Stimulated activated CD4-positive, alpha-beta T cell treated with anti-CD3 and anti-CD28 coated beads, Interleukin-4, amount 100 ng/mL, for 1 hour (primary cell): ENCODE results near the gene THOC2.
A peak's percentile ranks its signal among the peaks of the same experiment; 100 is the strongest.
"Not testable (repeated sequence)": the region's sequence is repeated elsewhere in the genome, so short reads cannot be mapped to it uniquely, and the experiment has no call there.

ENCODE experiments used
- DNase-seq: peaks from one replicate; pipeline ENCODE4 v3.0.0-alpha.2; 2020

THOC2 gene

GRCh38 chrX:123663720-123664119, 69.1 kb downstream of the THOC2 start:
- DNase-seq: not testable (repeated sequence)

GRCh38 chrX:123656507-123656906, 76.3 kb downstream of the THOC2 start:
- not testable (repeated sequence) for DNase-seq

- not testable (repeated sequence) for DNase-seq
Measured at GRCh38 chrX:123648811-123649181, 84.1 kb downstream of the THOC2 start.

DNA sequence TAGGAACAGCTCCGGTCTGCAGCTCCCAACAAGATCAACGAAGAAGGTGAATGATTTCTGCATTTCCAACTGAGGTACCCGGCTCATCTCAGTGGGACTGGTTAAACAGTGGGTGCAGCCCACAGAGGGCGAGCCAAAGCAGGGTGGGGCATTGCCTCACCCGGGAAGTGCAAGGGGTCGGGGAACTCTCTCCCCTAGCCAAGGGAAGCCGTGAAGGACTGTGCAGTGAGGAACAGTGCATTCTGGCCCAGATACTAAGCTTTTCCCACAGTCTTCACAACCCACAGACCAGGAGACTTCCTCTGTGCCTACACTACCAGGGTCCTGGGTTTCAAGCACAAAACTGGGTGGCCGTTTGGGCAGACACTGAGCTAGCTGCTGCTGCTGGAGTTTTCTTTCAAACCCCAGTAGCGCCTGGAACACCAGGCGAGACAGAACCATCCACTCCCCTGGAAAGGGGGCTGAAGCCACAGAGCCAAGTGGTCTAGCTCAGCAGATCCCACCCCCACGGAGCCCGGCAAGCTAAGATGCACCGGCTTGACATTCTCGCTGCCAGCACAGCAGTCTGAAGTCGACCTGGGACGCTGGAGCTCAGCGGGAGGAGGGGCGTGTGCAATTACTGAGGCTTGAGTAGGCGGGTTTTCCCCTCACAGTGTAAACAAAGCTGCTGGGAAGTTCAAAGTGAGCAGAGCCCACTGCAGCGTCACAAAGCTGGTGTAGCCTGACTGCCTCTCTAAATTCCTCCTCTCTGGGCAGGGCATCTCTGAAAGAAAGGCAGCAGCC, 84.6 kb downstream of the THOC2 start:
- DNase-seq: peak; percentile 13

- no peak for DNase-seq
Measured at GRCh38 chrX:123647244-123647643, 85.6 kb downstream of the THOC2 start.

DNA sequence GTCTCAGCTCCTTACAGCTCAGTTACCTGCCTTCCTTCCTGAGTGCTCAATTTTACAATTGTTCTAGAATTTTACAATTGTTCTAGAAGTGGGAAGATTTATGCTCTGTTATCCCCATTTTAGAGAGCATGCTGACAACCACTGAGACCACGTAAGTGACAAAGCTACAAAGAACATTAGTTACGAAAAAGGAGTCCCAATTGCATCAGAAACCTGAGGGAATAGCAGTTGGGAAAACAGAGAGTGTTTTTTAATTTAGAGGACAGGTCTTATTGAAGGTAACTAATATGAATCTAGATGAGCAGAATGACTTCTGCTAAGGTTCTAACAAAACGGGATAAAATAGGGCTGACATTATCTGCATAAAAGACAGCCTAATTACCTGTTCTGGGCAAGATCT, 103.3 kb downstream of the THOC2 start:
- DNase-seq: no peak

GRCh38 chrX:123626962-123627361, 105.9 kb downstream of the THOC2 start:
- DNase-seq: no peak

GRCh38 chrX:123625952-123626351, 106.9 kb downstream of the THOC2 start:
- no peak for DNase-seq

DNA sequence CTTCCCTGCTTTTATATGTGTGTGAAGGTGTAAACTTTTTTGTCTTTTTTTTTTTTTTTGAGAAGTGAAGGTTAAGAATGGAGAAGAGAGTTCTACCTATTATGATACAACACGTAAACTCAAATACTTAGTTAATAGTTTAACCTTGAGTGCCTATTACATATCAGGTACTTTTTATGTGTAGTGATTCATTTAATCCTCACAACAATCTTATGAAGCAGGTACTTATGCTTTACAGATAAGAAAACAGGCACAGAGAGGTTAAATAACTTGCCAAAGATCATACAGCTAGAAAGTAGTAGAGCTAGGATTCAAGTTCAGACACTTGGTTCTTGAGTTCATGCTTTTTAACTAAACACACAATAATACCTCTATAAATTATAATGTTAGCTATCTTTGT, 107.4 kb downstream of the THOC2 start:
- no peak for DNase-seq

GRCh38 chrX:123617007-123617406, 115.8 kb downstream of the THOC2 start:
- no peak for DNase-seq

DNA sequence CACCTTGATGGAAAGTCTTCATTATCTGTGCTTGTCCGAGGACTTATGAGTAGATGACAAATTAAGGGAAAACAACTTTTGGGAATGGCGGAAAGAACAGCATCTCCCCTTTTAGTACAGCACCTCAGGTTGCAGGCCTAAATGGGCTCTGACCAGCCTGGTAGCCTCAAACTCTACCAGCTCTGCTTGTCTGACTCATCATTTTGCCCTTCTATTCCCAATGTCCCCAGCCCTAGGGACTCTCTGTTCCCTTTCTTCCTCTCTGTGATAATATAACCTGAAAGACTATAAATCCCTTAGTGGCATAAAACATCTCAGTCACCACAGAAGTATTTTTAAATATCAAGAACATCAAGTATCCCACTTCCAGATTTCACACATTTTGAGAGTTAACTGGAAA, 121.9 kb downstream of the THOC2 start:
- no peak for DNase-seq

GRCh38 chrX:123607806-123608205, 125.0 kb downstream of the THOC2 start:
- DNase-seq: no peak

GRCh38 chrX:123607270-123607669, 125.6 kb downstream of the THOC2 start:
- DNase-seq: no peak

GRCh38 chrX:123603491-123603890, 129.4 kb downstream of the THOC2 start:
- no peak for DNase-seq

DNA sequence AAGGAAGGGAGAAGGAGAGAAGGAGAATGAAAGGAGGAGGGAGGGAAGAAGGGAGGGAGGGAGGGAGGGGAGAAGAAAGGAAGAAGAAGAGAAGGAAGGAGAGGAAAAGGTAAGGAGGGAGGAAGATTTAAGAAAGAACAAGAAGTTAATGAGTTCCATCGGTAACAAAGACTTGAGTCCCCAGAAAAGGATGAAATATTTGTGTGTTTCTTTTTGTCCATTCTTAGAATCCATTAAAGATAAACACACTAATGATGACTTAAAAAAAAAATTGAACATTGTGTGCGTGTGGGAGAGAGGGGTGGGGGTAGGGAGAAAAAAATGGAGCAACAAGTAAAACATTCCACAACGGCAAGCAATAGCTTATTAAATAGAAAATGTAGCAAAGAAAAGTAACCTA, 131.4 kb downstream of the THOC2 start:
- DNase-seq: no peak

GRCh38 chrX:123600181-123600580, 132.7 kb downstream of the THOC2 start:
- DNase-seq: no peak

DNA sequence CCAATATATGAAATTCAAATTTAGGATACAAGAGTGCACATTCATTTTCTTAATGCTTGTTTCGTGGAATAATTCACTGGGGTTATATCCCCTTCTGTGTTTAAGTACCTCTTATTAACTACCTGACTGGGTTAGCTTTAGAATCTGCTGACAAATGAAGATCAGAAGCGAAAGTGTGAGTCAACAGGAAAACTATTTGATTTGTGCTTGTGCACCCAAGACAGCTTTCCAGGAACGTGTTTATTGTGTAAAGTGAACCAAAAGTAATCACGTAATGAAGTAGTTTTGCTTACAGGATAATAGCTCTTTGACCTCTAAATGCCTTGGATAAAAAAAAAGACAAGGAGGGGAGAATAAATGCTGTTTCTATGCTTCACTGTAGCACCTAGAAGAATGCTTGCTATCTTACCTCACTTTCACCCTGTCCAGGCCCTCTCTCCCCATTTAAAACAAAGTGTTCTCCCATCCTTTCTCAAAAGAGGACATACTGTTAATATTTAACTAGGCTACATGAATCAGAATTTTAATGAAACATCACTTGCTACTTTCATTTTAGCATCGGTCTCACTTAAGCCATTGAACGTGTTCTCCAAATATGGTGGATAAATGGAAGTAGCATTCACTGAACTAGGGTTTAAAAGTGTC, 141.9 kb downstream of the THOC2 start:
- no peak for DNase-seq

- DNase-seq: no peak
Measured at GRCh38 chrX:123588723-123589122, 144.1 kb downstream of the THOC2 start.

- DNase-seq: no peak
Measured at GRCh38 chrX:123581586-123581985, 151.3 kb downstream of the THOC2 start.

- no peak for DNase-seq
Measured at GRCh38 chrX:123580792-123581191, 152.1 kb downstream of the THOC2 start.

DNA sequence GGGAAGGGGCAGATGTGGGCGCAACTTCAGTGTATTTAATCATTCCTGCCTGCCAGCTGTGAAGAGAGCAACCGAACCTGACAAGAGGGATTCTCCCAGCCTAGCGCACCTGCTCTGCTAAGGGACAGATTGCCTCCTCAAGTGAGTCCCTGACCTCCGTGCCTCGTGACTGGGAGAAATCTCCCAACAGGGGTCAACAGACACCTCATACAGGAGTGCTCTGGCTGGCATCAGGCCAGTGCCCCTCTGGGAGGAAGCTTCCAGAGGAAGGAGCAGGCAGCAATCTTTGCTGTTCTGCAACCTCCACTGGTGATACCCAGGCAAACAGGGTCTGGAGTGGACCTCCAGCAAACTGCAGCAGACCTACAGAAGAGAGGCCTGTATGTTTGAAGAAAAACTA, 158.8 kb downstream of the THOC2 start:
- not testable (repeated sequence) for DNase-seq

DNA sequence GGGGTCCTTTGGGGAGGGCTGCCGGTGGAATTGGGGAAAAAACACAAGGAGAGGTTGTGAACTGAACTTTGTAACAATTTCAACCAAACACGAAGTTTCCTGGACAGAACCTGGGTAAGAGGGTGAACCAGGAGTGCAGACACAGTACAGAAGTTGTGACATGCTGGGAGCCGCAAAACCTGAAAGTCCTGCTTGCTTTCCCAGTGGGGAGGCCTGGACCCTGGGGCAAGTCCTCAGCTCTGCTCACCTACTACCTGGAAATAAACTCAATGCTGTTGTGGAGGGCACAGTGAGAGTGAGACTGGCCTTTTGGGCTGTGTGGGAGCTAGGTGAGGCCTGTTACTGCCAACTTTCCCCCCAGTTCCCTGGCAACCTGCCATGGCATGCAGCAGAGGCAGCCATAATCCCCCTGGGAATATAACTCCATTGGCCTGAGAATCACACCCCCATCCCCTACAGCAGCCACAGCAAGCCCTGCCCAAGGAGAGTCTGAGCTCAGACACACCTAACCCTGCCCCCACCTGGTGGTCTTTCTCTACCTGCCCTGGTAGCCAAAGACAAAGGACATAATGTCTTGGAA, 162.8 kb downstream of the THOC2 start:
- DNase-seq: no peak

- no peak for DNase-seq
Measured at GRCh38 chrX:123563167-123563566, 169.7 kb downstream of the THOC2 start.
